HG03025 (cell line): ENCODE measurements around the gene ABL1.

Experiments used
- ATAC-seq: cut with Tn5 transposase; IDR thresholded peaks from one replicate; pipeline ENCODE4 v1.9.1; 2021; ENCODE audit warnings: mild to moderate bottlenecking, moderate library complexity; ENCODE audit not compliant: unreplicated experiment, low FRiP score

Gene ABL1

GRCh38 chr9:130927995-130928900 lies 93.2 kb downstream of the ABL1 start:
- no peak for ATAC-seq

DNA sequence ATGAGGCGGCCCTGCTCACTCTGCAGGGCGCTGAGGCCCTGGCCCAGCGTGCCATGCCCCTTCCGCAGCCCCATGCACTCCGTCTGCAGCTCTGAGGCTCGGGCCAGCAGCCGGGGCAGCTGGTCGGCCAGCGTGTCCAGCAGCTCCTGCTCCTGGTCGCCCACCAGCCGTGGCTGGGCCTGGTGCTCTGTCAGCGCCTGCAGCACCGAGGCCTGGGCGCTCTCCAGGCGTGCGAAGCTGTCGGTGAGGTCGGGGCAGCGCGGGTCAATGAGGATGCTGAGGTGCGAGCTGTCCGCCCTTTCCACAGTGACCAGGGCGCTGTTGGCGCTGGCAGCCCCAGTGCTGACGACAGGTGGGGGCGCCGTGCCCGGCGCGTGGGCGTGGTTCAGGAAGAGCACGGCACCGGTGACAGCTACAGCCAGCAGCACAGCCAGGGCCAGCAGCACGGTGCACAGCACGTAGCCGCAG lies 94.6 kb downstream of the ABL1 start:
- ATAC-seq, result no peak

- ATAC-seq, result no peak
These were observed 95.2 kb downstream of the ABL1 start for GRCh38 chr9:130930132-130930803.

GRCh38 chr9:130930804-130931349 lies 95.8 kb downstream of the ABL1 start:
- ATAC-seq, result no peak

- ATAC-seq, result no peak
These were observed 96.6 kb downstream of the ABL1 start for GRCh38 chr9:130931508-130932254.

GRCh38 chr9:130932255-130933079 lies 97.4 kb downstream of the ABL1 start:
- ATAC-seq, result no peak

GRCh38 chr9:130933114-130934046 lies 98.3 kb downstream of the ABL1 start:
- no peak for ATAC-seq

GRCh38 chr9:130934246-130934645 lies 99.2 kb downstream of the ABL1 start:
- no peak for ATAC-seq

GRCh38 chr9:130934702-130935647 lies 99.9 kb downstream of the ABL1 start:
- ATAC-seq, result no peak

GRCh38 chr9:130935648-130936271 lies 100.7 kb downstream of the ABL1 start:
- ATAC-seq, result no peak

- ATAC-seq, result no peak
These were observed 101.4 kb downstream of the ABL1 start for GRCh38 chr9:130936285-130937117.
